ENCODE measurements around the gene FTSJ1.
"Not testable (repeated sequence)": the region's sequence is repeated elsewhere in the genome, so short reads cannot be mapped to it uniquely, and the experiment has no call there.

- TF ChIP-seq CTCF (conservative IDR thresholded peaks at IDR 0.05; ENCODE audit: low read length); EZH2phosphoT487 (IDR thresholded peaks at IDR 0.05; ENCODE audit: borderline replicate concordance): not testable (repeated sequence)
These were observed 46.4 kb upstream of the FTSJ1 start for GRCh38 chrX:48429606-48430005.
